Astrocyte of the cerebellum (primary cell): Measurements from ENCODE around the gene BCL2L11.

ENCODE experiments used
- DNase-seq: peaks from one replicate; pipeline ENCODE4 v3.0.0-alpha.2; 2011; ENCODE audit warnings: low read depth
- H3K4me3 ChIP-seq: 2 replicates; pipeline ENCODE4 v1.5.1; 2011; ENCODE audit warnings: mild to moderate bottlenecking, low read depth, low read length, moderate library complexity
- in situ Hi-C: cut with HindIII; loops from 2 replicates; pipeline ENCODE4 v1.10.0; 2017; ENCODE audit warnings: low sequenced_read_pairs
- TF ChIP-seq, protein P1 (sequence below): IDR thresholded peaks from 2 replicates; pipeline ENCODE4 v1.5.1; 2012; ENCODE audit warnings: low read length, low read depth, moderate library complexity, mild to moderate bottlenecking; ENCODE audit errors: missing control alignments

The BCL2L11 gene

GRCh38 chr2:111182740-111183139 is 62.0 kb downstream of the BCL2L11 start:
- TF ChIP-seq, protein P1, sequence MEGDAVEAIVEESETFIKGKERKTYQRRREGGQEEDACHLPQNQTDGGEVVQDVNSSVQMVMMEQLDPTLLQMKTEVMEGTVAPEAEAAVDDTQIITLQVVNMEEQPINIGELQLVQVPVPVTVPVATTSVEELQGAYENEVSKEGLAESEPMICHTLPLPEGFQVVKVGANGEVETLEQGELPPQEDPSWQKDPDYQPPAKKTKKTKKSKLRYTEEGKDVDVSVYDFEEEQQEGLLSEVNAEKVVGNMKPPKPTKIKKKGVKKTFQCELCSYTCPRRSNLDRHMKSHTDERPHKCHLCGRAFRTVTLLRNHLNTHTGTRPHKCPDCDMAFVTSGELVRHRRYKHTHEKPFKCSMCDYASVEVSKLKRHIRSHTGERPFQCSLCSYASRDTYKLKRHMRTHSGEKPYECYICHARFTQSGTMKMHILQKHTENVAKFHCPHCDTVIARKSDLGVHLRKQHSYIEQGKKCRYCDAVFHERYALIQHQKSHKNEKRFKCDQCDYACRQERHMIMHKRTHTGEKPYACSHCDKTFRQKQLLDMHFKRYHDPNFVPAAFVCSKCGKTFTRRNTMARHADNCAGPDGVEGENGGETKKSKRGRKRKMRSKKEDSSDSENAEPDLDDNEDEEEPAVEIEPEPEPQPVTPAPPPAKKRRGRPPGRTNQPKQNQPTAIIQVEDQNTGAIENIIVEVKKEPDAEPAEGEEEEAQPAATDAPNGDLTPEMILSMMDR = no peak
- DNase-seq = no peak
- in situ Hi-C loops = no loop called here
- H3K4me3 ChIP-seq = no peak overlapping the region

- no peak for DNase-seq
- in situ Hi-C loops = no loop called here
- H3K4me3 ChIP-seq = no peak overlapping the region
- TF ChIP-seq, protein P1 = no peak
Observed at GRCh38 chr2:111184725-111185310, 64.1 kb downstream of the BCL2L11 start.

DNA sequence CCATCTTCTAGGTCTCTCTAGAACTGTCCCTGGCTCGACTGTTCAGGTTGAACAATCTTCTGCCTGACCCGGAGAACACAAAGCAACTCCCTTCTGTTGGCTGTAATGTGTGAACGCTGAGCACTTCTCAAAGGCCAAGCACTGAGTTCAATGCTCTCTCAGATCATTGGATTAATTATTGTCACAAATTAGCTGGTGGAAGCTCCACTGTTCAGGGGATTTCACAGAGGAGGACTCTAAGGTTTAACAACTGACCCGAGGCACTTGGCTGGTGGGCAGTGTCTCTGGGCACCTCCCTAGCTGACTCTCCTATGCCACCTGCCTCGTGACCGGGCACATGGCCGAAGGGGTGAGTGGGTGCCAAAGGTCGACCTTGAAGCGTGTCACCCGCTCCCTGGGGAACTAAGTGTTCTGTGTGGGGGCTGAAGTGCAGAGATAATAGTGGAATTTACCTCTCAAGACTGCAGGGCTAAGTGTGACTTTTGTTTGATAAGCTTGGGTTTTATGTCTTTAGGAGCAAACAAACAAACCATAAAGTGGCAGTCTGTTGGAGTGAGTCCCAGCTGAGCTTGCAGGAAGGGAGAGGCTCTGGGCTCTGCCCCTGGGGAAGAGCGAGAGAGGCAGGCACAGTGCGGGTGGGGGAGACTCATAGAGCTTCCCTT is 64.8 kb downstream of the BCL2L11 start:
- in situ Hi-C loops = no loop called here
- no peak overlapping the region for H3K4me3 ChIP-seq
- TF ChIP-seq, protein P1 = no peak
- no peak for DNase-seq

DNA sequence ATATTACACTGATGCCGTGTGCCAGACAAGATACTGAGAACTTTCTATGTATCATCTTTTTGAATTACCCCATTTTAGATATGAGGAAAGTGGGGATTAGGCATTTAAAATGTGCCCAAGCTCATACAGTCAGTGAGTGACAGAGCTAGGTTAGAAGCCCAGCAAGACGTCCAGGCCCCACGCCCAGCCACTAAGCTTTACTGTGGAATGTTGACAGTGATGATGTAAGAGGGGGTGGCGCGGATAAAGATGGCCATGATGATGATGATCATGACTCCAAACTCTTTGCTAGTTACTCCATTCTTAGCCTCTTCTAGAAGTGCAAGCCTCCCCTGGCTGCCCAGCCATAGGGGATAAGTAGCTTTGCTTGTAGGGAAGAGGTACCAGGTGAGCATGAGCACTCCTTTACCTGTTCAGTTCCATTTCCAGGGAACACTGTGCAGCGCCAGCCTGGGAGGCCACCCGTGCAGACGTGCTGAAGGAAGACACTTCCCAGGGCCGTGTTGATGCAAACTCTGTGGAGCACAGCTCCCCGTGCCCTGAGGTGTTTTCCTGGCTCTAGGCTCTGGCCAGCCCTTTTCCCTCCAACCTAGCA is 65.5 kb downstream of the BCL2L11 start:
- no peak for DNase-seq
- TF ChIP-seq, protein P1 = no peak
- in situ Hi-C loops = no loop called here
- H3K4me3 ChIP-seq = no peak overlapping the region

DNA sequence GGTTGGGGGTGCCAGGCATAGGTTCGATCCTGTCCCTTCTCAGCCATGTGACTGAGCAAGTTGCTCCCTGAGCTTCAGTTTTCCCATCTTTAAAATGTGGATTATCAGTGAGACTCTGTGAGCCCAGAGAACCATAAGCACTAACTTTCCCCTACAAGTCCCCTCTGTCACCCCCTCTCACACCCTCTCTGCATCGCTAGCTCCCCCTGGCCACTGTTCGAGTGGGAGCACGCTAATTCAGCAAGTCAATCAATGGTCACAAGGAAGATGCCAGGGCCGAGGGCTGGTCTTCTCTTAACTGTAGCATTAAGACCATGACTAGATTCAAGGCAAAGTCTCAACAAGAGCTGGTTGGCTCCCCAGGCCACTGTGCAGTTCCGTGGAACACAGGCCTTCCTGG is 66.2 kb downstream of the BCL2L11 start:
- DNase-seq = no peak
- TF ChIP-seq, protein P1 = no peak
- no peak overlapping the region for H3K4me3 ChIP-seq
- in situ Hi-C loops = no loop called here

- in situ Hi-C loops = no loop called here
- TF ChIP-seq, protein P1 = no peak
- no peak for DNase-seq
- no peak overlapping the region for H3K4me3 ChIP-seq
Observed at GRCh38 chr2:111188681-111189080, 68.0 kb downstream of the BCL2L11 start.
